Ovary (tissue), 9 donors: Measurements from ENCODE around the gene CCNG1. TPM values are rescaled to one million over a fixed set of nuclear protein-coding genes. Genes with fewer than 3 reads are reported as not detected.
"Not testable (repeated sequence)": the region's sequence is repeated elsewhere in the genome, so short reads cannot be mapped to it uniquely, and the experiment has no call there.

ENCODE experiments used
- DNase-seq, 5 donors: peaks; one replicate each; pipeline ENCODE4 v3.0.0-alpha.2; 2019 to 2020
- H3K27ac ChIP-seq, 2 donors: fragments of 200-600 bp; one replicate each; pipeline versions ENCODE4 v1.5.1 to v1.8.0; 2019 to 2022
- H3K27me3 ChIP-seq: fragments of 200-600 bp; one replicate; pipeline ENCODE4 v1.8.0; 2022
- H3K36me3 ChIP-seq: fragments of 200-600 bp; sonication (generic); one replicate; pipeline ENCODE4 v1.5.1; 2019
- H3K4me1 ChIP-seq: one replicate; pipeline ENCODE4 v1.8.1; 2013; ENCODE audit warnings: mild to moderate bottlenecking, moderate library complexity; ENCODE audit not compliant: insufficient read depth
- H3K4me3 ChIP-seq: fragments of 200-600 bp; sonication (generic); one replicate; pipeline ENCODE4 v1.5.1; 2017
- H3K9me3 ChIP-seq, 2 donors: fragments of 200-600 bp in 1 of 2; sonication (generic) in 1 of 2; one replicate each; pipeline versions ENCODE4 v1.5.1 to v1.8.1; 2013 to 2019; ENCODE audit warnings: mild to moderate bottlenecking in 1 of 2, moderate library complexity in 1 of 2
- EP300 ChIP-seq: sonication (generic); formaldehyde crosslinking; IDR thresholded peaks from one replicate; pipeline ENCODE4 v1.6.1; 2017; ENCODE audit warnings: antibody characterized with exemption
- POLR2A ChIP-seq: fragments of 450-650 bp; IDR thresholded peaks from one replicate; pipeline ENCODE4 v1.6.1; 2017; ENCODE audit warnings: antibody characterized with exemption, mild to moderate bottlenecking, moderate library complexity
- WGBS, 3 donors: extraction: QIAGEN DNeasy Blood & Tissue Kit in 1 of 3; methylation state at CpG; one replicate each; pipeline versions ENCODE4 v1.1.5 to v1.1.7; 2013 to 2017; 5-methylcytosine and 5-hydroxymethylcytosine counted together
- intact Hi-C, 4 donors: fragments of 100-400 bp; cut with DNase I; formaldehyde crosslinking; loops; one replicate each; pipeline versions ENCODE4 v1.11.0 to v1.15.1; 2022 to 2023
- polyA plus RNA-seq, 2 donors: library from polyadenylated mRNA; stranded (reverse); fragments of 200-250 nt in 1 of 2; fragments of 350-450 nt in 1 of 2; fragmentation: Illumina TruSeq in 1 of 2; extraction: RNeasy Lipid Tissue Mini Kit (QIAGEN cat#74804) in 1 of 2; gene quantifications; one replicate each; pipeline ENCODE4 v1.2.3, GENCODE V29; 2013 to 2014
- total RNA-seq, 7 donors: library from RNA; depleted of rRNA in 2 of 7; stranded (reverse); fragments of >200 nt in 2 of 7; fragmentation: NEBNext Ultra II Directional in 3 of 7; extraction: Animal tissue kit (Norgen Biotek cat#: 25700) in 3 of 7; gene quantifications; one replicate each; pipeline versions ENCODE4 v1.1.0 to v1.2.4, GENCODE V29; 2016 to 2023
- TF ChIP-seq, protein P1 (sequence below), 3 donors: fragments of 450-650 bp in 2 of 3; fragments of 200-600 bp in 1 of 3; IDR thresholded peaks; one replicate each; pipeline versions ENCODE4 v1.5.1 to v1.8.0; 2016 to 2022; ENCODE audit warnings: antibody characterized with exemption in 3 of 3, mild to moderate bottlenecking in 1 of 3
- donor health status: DM: no; HTN: no; CAD: no; lungs with moderate emphysema.
- donor health status: DM: no; HTN: no; CAD: no.
- donor health status: Bipolar disorder and iron deficiency.
- donor health status: DM: yes; HTN: yes; CAD: no.
- donor health status: DM: no; HTN: no; CAD: no.
- donor health status: DM: yes; HTN: yes; CAD: no.

CCNG1 gene
- total and polyA plus RNA-seq, 9 donors, result 155 to 250 (median 187) TPM

DNA sequence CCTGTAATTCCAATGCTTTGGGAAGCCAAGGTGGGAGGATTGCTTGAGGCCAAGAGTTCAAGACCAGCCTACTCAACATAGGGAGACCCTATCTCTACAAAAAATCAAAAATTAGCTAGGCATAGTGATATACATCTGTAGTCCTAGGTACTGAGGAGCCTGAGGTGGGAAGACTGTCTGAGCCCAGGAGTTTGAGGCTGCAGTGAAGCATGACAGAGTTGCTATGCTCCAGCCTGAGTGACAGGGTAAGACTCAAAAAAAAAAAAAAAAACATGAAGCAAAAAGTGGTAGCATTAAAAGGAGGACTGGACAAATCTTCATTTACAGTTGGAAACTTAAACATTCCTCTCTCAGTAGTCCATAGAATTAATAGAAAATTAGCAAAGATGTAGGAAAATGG, 9.8 kb downstream of the CCNG1 start:
- intact Hi-C loops, result no loop called here
- H3K27ac ChIP-seq, result no peak overlapping the region
- H3K9me3 ChIP-seq, result no peaks in the 10 kb centered on the region
- no peaks in the 10 kb centered on the region for H3K27me3 ChIP-seq
- no peaks in the 10 kb centered on the region for H3K36me3 ChIP-seq
- DNase-seq, result no peak
- TF ChIP-seq EP300, result no peak
- TF ChIP-seq, protein P1, sequence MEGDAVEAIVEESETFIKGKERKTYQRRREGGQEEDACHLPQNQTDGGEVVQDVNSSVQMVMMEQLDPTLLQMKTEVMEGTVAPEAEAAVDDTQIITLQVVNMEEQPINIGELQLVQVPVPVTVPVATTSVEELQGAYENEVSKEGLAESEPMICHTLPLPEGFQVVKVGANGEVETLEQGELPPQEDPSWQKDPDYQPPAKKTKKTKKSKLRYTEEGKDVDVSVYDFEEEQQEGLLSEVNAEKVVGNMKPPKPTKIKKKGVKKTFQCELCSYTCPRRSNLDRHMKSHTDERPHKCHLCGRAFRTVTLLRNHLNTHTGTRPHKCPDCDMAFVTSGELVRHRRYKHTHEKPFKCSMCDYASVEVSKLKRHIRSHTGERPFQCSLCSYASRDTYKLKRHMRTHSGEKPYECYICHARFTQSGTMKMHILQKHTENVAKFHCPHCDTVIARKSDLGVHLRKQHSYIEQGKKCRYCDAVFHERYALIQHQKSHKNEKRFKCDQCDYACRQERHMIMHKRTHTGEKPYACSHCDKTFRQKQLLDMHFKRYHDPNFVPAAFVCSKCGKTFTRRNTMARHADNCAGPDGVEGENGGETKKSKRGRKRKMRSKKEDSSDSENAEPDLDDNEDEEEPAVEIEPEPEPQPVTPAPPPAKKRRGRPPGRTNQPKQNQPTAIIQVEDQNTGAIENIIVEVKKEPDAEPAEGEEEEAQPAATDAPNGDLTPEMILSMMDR (IDR thresholded peaks at IDR 0.05), result no peak
- TF ChIP-seq POLR2A, result no peak
- no peak overlapping the region for H3K4me3 ChIP-seq
- no peaks in the 10 kb centered on the region for H3K4me1 ChIP-seq

GRCh38 chr5:163447875-163448274, 10.5 kb downstream of the CCNG1 start:
- H3K36me3 ChIP-seq, result no peaks in the 10 kb centered on the region
- 35 to 47% (median 37%) methylated on average over 3 of the region's 3 CpGs for WGBS, 3 donors
- H3K9me3 ChIP-seq, result no peaks in the 10 kb centered on the region
- no peaks in the 10 kb centered on the region for H3K27me3 ChIP-seq
- H3K27ac ChIP-seq, result no peak overlapping the region
- H3K4me1 ChIP-seq, result no peaks in the 10 kb centered on the region
- DNase-seq, result no peak
- intact Hi-C loops, result no loop called here
- no peak overlapping the region for H3K4me3 ChIP-seq
- no peak for TF ChIP-seq EP300
- TF ChIP-seq, protein P1 (IDR thresholded peaks at IDR 0.05), result no peak
- TF ChIP-seq POLR2A, result no peak

DNA sequence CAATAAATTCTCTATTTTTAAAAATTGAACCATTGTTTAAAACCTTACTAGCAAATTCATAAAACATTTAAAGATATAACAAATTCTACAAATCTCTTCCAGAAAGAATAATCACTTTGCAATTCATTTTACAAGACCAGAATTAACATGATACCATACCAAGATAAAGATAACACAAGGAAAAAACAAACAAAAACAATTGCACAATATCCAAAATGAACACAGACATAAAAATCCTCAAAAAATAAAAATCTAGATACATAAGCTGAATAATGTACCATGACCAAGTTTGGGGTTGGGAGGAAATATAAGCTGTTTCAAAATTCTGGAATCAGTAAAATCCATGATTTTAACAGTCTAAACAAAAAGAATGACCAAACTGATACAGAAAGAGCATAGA, 11.1 kb downstream of the CCNG1 start:
- no peak overlapping the region for H3K4me3 ChIP-seq
- no peak for TF ChIP-seq EP300
- TF ChIP-seq, protein P1 (IDR thresholded peaks at IDR 0.05), result no peak
- TF ChIP-seq POLR2A, result no peak
- no peak for DNase-seq
- no peaks in the 10 kb centered on the region for H3K27me3 ChIP-seq
- H3K9me3 ChIP-seq, result no peaks in the 10 kb centered on the region
- H3K4me1 ChIP-seq, result no peaks in the 10 kb centered on the region
- no peak overlapping the region for H3K27ac ChIP-seq
- H3K36me3 ChIP-seq, result no peaks in the 10 kb centered on the region
- intact Hi-C loops, result no loop called here

DNA sequence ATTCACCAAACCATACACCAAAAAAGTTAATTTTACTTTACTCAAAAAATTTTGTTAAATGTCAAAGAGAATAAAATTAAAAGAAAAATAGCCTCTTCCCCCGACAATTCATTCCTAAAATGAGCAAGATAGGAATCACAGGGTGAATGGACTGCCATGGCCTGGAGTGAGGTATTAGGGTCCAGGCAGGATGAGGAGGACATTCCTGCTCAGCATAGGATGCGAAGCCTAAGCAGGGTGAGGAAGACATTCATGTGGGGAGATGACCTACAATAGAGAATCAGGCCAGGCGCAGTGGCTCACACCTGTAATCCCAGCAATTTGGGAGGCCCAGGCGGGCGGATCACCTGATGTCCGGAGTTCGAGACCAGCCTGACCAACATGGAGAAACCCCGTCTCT, 14.1 kb downstream of the CCNG1 start:
- no peak for TF ChIP-seq POLR2A
- TF ChIP-seq, protein P1 (IDR thresholded peaks at IDR 0.05), result no peak
- TF ChIP-seq EP300, result no peak
- no peak overlapping the region for H3K27ac ChIP-seq
- WGBS, 3 donors, result 92 to 98% (median 95%) methylated on average over 8 of the region's 8 CpGs

DNA sequence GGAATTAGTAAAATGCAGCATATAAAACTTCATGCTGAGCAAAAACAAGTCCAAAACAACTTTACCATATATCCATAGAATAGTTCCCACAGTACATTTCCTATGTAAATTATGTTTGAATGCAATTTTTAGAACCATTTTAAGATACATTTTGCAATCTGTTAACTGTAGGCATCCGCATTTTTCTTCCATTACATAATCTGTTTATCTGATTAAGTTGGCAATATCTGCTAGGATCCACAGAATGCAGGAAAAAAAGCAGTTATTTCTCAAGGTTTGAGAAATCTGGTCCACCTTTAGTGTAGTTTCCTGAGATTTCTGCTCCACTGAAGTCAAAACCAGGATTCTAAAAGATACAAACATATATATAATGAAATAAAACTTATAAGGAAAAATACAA, 16.3 kb downstream of the CCNG1 start:
- 73 to 92% (median 84%) methylated on average over 1 of the region's 1 CpG for WGBS, 3 donors
- no peak overlapping the region for H3K27ac ChIP-seq
- H3K4me3 ChIP-seq, result no peak overlapping the region
- DNase-seq, result no peak
- TF ChIP-seq EP300 (no peak), POLR2A (no peak)
- TF ChIP-seq, protein P1 (IDR thresholded peaks at IDR 0.05), result no peak
- peaks cover 2% of the 10 kb centered on the region for H3K4me1 ChIP-seq
- H3K36me3 ChIP-seq, result no peaks in the 10 kb centered on the region
- no peaks in the 10 kb centered on the region for H3K27me3 ChIP-seq
- intact Hi-C loops, result no loop called here
- H3K9me3 ChIP-seq, result no peaks in the 10 kb centered on the region

More for the DNA sequence above, 14.1 kb downstream of the CCNG1 start:
- H3K4me3 ChIP-seq, result no peak overlapping the region
- H3K27me3 ChIP-seq, result no peaks in the 10 kb centered on the region
- H3K4me1 ChIP-seq, result no peaks in the 10 kb centered on the region
- H3K9me3 ChIP-seq, result no peaks in the 10 kb centered on the region
- no peak for DNase-seq
- no peaks in the 10 kb centered on the region for H3K36me3 ChIP-seq
- intact Hi-C loops, result no loop called here

DNA sequence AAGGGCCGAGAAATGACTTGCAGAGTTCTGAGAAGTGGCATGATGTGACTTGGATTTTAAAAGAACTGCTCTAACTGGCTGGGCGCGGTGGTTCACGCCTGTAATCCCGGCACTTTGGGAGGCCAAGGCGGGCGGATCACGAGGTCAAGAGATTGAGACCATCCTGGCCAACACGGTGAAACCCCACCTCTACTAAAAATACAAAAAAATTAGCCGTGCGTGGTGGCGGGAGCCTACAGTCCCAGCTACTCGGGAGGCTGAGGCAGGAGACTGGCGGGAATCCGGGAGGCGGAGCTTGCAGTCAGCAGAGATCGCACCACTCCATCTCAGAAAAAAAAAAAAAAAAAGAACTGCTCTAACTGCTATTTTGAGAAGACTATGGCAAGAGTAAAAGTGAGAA, 18.0 kb downstream of the CCNG1 start:
- DNase-seq, intact Hi-C loops, H3K4me1 ChIP-seq, H3K9me3 ChIP-seq, H3K4me3 ChIP-seq, H3K27me3 ChIP-seq, H3K36me3 ChIP-seq, H3K27ac ChIP-seq: not testable (repeated sequence)
- 94 to 97% (median 96%) methylated on average over 17 of the region's 17 CpGs for WGBS, 3 donors
